H9 (cell line): ENCODE results near the gene TMEM164. TPM values are rescaled to one million over a fixed set of nuclear protein-coding genes. Genes with fewer than 3 reads are reported as not detected.

Source experiments
- DNase-seq: peaks from one replicate; pipeline ENCODE4 v3.0.0-alpha.2; 2017
- H2AFZ ChIP-seq: one replicate; pipeline ENCODE4 v1.6.1; 2013; ENCODE audit warnings: mild to moderate bottlenecking, low read length, control low read depth, moderate library complexity
- H2AK5ac ChIP-seq: 2 replicates; pipeline ENCODE4 v1.6.1; 2013; ENCODE audit warnings: low read length, control low read depth, mixed read lengths; ENCODE audit not compliant: insufficient read length
- H2BK120ac ChIP-seq: one replicate; pipeline ENCODE4 v1.6.1; 2013; ENCODE audit warnings: low read depth, mild to moderate bottlenecking, low read length, control low read depth, inconsistent platforms; ENCODE audit not compliant: poor library complexity, severe bottlenecking
- H2BK12ac ChIP-seq: 2 replicates; pipeline ENCODE4 v1.6.1; 2013; ENCODE audit warnings: low read length, control low read depth, mixed read lengths, low read depth; ENCODE audit not compliant: insufficient read length
- H2BK15ac ChIP-seq: 2 replicates; pipeline ENCODE4 v1.6.1; 2013; ENCODE audit warnings: low read depth, low read length, control low read depth
- H2BK20ac ChIP-seq: one replicate; pipeline ENCODE4 v1.6.1; 2013; ENCODE audit warnings: low read depth, mild to moderate bottlenecking, low read length, control low read depth, inconsistent platforms; ENCODE audit not compliant: poor library complexity, severe bottlenecking
- H2BK5ac ChIP-seq: 2 replicates; pipeline ENCODE4 v1.6.1; 2013; ENCODE audit warnings: low read length, control low read depth, mixed read lengths; ENCODE audit not compliant: insufficient read length
- H3K14ac ChIP-seq: 2 replicates; pipeline ENCODE4 v1.6.1; 2013; ENCODE audit warnings: low read length, control low read depth; ENCODE audit not compliant: insufficient read depth
- H3K18ac ChIP-seq: 2 replicates; pipeline ENCODE4 v1.6.1; 2013; ENCODE audit warnings: low read depth, mild to moderate bottlenecking, mixed read lengths, low read length, control low read depth; ENCODE audit not compliant: insufficient read length
- H3K23ac ChIP-seq: 2 replicates; pipeline ENCODE4 v1.6.1; 2013; ENCODE audit warnings: low read length, control low read depth, mixed read lengths, low read depth; ENCODE audit not compliant: insufficient read length
- H3K23me2 ChIP-seq: 2 replicates; pipeline ENCODE4 v1.6.1; 2013; ENCODE audit warnings: low read depth, mild to moderate bottlenecking, mixed read lengths, low read length, control low read depth; ENCODE audit not compliant: insufficient read length, poor library complexity, severe bottlenecking
- H3K27ac ChIP-seq: 2 replicates; pipeline ENCODE4 v1.5.1; 2013; ENCODE audit warnings: low read length, control low read depth, mixed read lengths, low read depth; ENCODE audit not compliant: insufficient read length
- H3K27me3 ChIP-seq: 2 replicates; pipeline ENCODE4 v1.6.1; 2013; ENCODE audit warnings: low read length, control low read depth, inconsistent platforms; ENCODE audit not compliant: insufficient read depth
- H3K4ac ChIP-seq: 2 replicates; pipeline ENCODE4 v1.6.1; 2013; ENCODE audit warnings: low read depth, mild to moderate bottlenecking, control low read depth, inconsistent platforms, low read length, moderate library complexity
- H3K4me1 ChIP-seq: 2 replicates; pipeline ENCODE4 v1.6.1; 2013; ENCODE audit warnings: low read length, control low read depth, inconsistent platforms; ENCODE audit not compliant: insufficient read depth
- H3K4me2 ChIP-seq: 2 replicates; pipeline ENCODE4 v1.6.1; 2013; ENCODE audit warnings: low read length, control low read depth, mixed read lengths; ENCODE audit not compliant: insufficient read length, insufficient read depth
- H3K56ac ChIP-seq: 2 replicates; pipeline ENCODE4 v1.6.1; 2013; ENCODE audit warnings: low read depth, mild to moderate bottlenecking, mixed read lengths, low read length, control low read depth; ENCODE audit not compliant: insufficient read length
- H3K79me1 ChIP-seq: 2 replicates; pipeline ENCODE4 v1.6.1; 2013; ENCODE audit warnings: low read depth, mild to moderate bottlenecking, moderate library complexity, low read length, control low read depth, inconsistent platforms; ENCODE audit not compliant: insufficient read depth, poor library complexity, severe bottlenecking
- H3K79me2 ChIP-seq: 2 replicates; pipeline ENCODE4 v1.6.1; 2013; ENCODE audit warnings: low read length, control low read depth, inconsistent platforms; ENCODE audit not compliant: insufficient read depth
- H3K9ac ChIP-seq: 2 replicates; pipeline ENCODE4 v1.6.1; 2013; ENCODE audit warnings: low read length, control low read depth, mixed read lengths; ENCODE audit not compliant: insufficient read length; ENCODE audit errors: extremely low read depth
- H3K9me3 ChIP-seq: one replicate; pipeline ENCODE4 v1.6.1; 2013; ENCODE audit warnings: low read depth, low read length, inconsistent platforms; ENCODE audit not compliant: control insufficient read depth
- H3T11ph ChIP-seq: one replicate; pipeline ENCODE4 v1.6.1; 2013; ENCODE audit warnings: mild to moderate bottlenecking, low read length, control low read depth, inconsistent platforms
- H4K20me1 ChIP-seq: one replicate; pipeline ENCODE4 v1.6.1; 2013; ENCODE audit not compliant: control insufficient read depth, insufficient read length, insufficient read depth
- H4K5ac ChIP-seq: 2 replicates; pipeline ENCODE4 v1.6.1; 2013; ENCODE audit warnings: low read depth, mild to moderate bottlenecking, mixed read lengths, low read length, control low read depth; ENCODE audit not compliant: insufficient read length
- H4K8ac ChIP-seq: replicated peaks from 2 replicates; pipeline ENCODE4 v1.6.1; 2013; ENCODE audit warnings: low read length, control low read depth, mixed read lengths, low read depth; ENCODE audit not compliant: insufficient read length
- H4K91ac ChIP-seq: 2 replicates; pipeline ENCODE4 v1.6.1; 2013; ENCODE audit warnings: low read depth, mild to moderate bottlenecking, moderate library complexity, mixed read lengths, low read length, control low read depth; ENCODE audit not compliant: insufficient read length
- H3K27ac Mint-ChIP-seq, 3 experiments: 2 replicates in 2 of 3; 3 replicates in 1 of 3; pipeline ENCODE4 v1.8.0; 2020 to 2021; ENCODE audit warnings: mixed read lengths in 3 of 3, mild to moderate bottlenecking in 1 of 3, moderate library complexity in 1 of 3
- H3K27me3 Mint-ChIP-seq: 2 replicates; pipeline ENCODE4 v1.8.0; 2021; ENCODE audit warnings: low read depth, mild to moderate bottlenecking, moderate library complexity, mixed read lengths
- H3K36me3 Mint-ChIP-seq, 3 experiments: 2 replicates in 2 of 3; 3 replicates in 1 of 3; pipeline ENCODE4 v1.8.0; 2020 to 2021; ENCODE audit warnings: low read depth in 3 of 3, mixed read lengths in 3 of 3; ENCODE audit not compliant: insufficient read depth in 1 of 3
- H3K4me1 Mint-ChIP-seq, 2 experiments: 2 replicates each; pipeline ENCODE4 v1.8.0; 2020; ENCODE audit warnings: mixed read lengths in 2 of 2
- H3K4me3 Mint-ChIP-seq, 2 experiments: 2 replicates in 1 of 2; 3 replicates in 1 of 2; pipeline ENCODE4 v1.8.0; 2020 to 2021; ENCODE audit warnings: mild to moderate bottlenecking in 2 of 2, mixed read lengths in 2 of 2, moderate library complexity in 1 of 2
- H3K9me3 Mint-ChIP-seq, 2 experiments: 2 replicates in 1 of 2; 3 replicates in 1 of 2; pipeline ENCODE4 v1.8.0; 2020; ENCODE audit warnings: mild to moderate bottlenecking in 2 of 2, mixed read lengths in 2 of 2, moderate library complexity in 1 of 2
- CTCF ChIP-seq: fragments of 200-600 bp; sonication (generic); conservative IDR thresholded peaks from 3 replicates; pipeline ENCODE4 v1.8.0; 2021; ENCODE audit warnings: antibody characterized with exemption, mild to moderate bottlenecking
- WGBS: extraction: QIAGEN DNeasy Blood & Tissue Kit; methylation state at CpG from one replicate; pipeline ENCODE4 v1.1.7; 2013; ENCODE audit warnings: missing lambda C conversion rate, low lambda C conversion rate, mixed read lengths; ENCODE audit not compliant: insufficient read length; ENCODE audit errors: extremely low coverage; 5-methylcytosine and 5-hydroxymethylcytosine counted together
- total RNA-seq: library from RNA; stranded (reverse); gene quantifications from 2 replicates; pipeline ENCODE4 v1.2.1, GENCODE V29; 2021

TMEM164 gene
- total RNA-seq, 1 experiment from 2014 or later = 30.4 TPM

- no peak overlapping the region for H2BK15ac ChIP-seq
- no peaks in the 10 kb centered on the region for H3K36me3 Mint-ChIP-seq
These were observed 7.8 kb upstream of the TMEM164 start for GRCh38 chrX:109995155-109995554.

More at GRCh38 chrX:109995155-109995554, 7.8 kb upstream of the TMEM164 start:
- peaks cover 9 to 10% of the 10 kb centered on the region in 2 experiments for H3K4me1 Mint-ChIP-seq
- H3K4ac ChIP-seq = no peak overlapping the region
- no peak overlapping the region for H2BK20ac ChIP-seq
- H4K20me1 ChIP-seq = no peaks in the 10 kb centered on the region
- no peak overlapping the region for H2BK5ac ChIP-seq
- no CpG with 5 or more reads among the region's 2 CpGs for WGBS
- no peak overlapping the region for H2AFZ ChIP-seq
- no peaks in the 10 kb centered on the region for H3K23me2 ChIP-seq
- no peak overlapping the region for H2BK120ac ChIP-seq
- H3K79me2 ChIP-seq = no peaks in the 10 kb centered on the region
- no peak overlapping the region for H3K9ac ChIP-seq
- TF ChIP-seq CTCF = no peak
- no peak overlapping the region for H3K4me2 ChIP-seq
- 0 out of 2 replicates have a peak, but pooled peaks cover under 1% of the 10 kb centered on the region for H3K27me3 ChIP-seq
- H3K27me3 Mint-ChIP-seq = peaks cover 3% of the 10 kb centered on the region
- no peak overlapping the region for H3K4me3 Mint-ChIP-seq
- H2BK12ac ChIP-seq = no peak overlapping the region
- no peak overlapping the region for H3K56ac ChIP-seq
- no peak overlapping the region for H3K27ac ChIP-seq
- H3K9me3 Mint-ChIP-seq = peaks cover 6 to 8% of the 10 kb centered on the region in 2 experiments
- H2AK5ac ChIP-seq = no peak overlapping the region
- H3T11ph ChIP-seq = no peak overlapping the region
- no peak for DNase-seq
- no peaks in the 10 kb centered on the region for H3K4me1 ChIP-seq
- no peak overlapping the region for H4K8ac ChIP-seq
- no peak overlapping the region for H3K27ac Mint-ChIP-seq
- no peak overlapping the region for H3K18ac ChIP-seq
- no peak overlapping the region for H4K5ac ChIP-seq
- H4K91ac ChIP-seq = no peak overlapping the region
- H3K79me1 ChIP-seq = no peaks in the 10 kb centered on the region
- no peak overlapping the region for H3K23ac ChIP-seq
- no peaks in the 10 kb centered on the region for H3K9me3 ChIP-seq
- H3K14ac ChIP-seq = no peak overlapping the region
